Measurements from ENCODE around the gene OR10A4.

DNA sequence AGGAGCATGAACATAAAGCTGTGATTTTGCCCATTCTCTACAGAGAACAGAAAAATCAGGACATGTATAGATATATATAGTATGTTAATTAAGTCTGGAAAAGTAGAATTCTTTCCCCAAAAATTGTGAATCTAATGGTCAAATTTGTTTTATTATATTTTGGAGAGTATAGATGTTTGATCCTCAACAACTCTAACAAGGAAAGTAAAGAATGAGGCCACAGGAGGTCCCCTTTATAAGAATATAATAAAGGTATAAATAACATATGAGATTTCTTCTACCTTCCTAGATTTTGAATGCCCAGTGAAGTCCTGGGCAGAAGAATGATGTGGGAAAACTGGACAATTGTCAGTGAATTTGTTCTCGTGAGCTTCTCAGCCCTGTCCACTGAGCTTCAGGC is at the start of gene OR10A4:
- no peak for TF ChIP-seq SUZ12 (IDR thresholded peaks at IDR 0.05; ENCODE audit: extremely low read depth, insufficient read depth, insufficient read length)
- TF ChIP-seq YY1 (IDR thresholded peaks at IDR 0.05; ENCODE audit: insufficient read depth, insufficient read length) = no peak
- TF ChIP-seq ZNF274 (IDR thresholded peaks at IDR 0.05; ENCODE audit: low read depth, low read length) = no peak
